Stimulated activated naive B cell treated with anti-CD40 and anti-IgM and Interleukin-4, amounts not matched to agents 10 μg/mL and 1 μg/mL and 100 μg/mL, for 72 hours (primary cell): ENCODE data around the gene FCMR.

ENCODE experiments used
- ATAC-seq, 2 donors: fragments of 150-1000 bp; cut with Tn5 transposase; replicated peaks; 2 replicates each; pipeline ENCODE4 v1.10.0; 2021; ENCODE audit warnings: moderate library complexity in 1 of 2
- DNase-seq: peaks from one replicate; pipeline ENCODE4 v3.0.0; 2021
- H3K27ac Mint-ChIP-seq: one replicate; pipeline ENCODE4 v1.8.0; 2022; ENCODE audit warnings: mild to moderate bottlenecking, mixed read lengths
- H3K27me3 Mint-ChIP-seq, 2 donors: one replicate each; pipeline ENCODE4 v1.8.0; 2022; ENCODE audit warnings: mixed read lengths in 2 of 2
- H3K36me3 Mint-ChIP-seq, 2 donors: one replicate each; pipeline ENCODE4 v1.8.0; 2022; ENCODE audit warnings: mixed read lengths in 2 of 2, mild to moderate bottlenecking in 1 of 2
- H3K4me1 Mint-ChIP-seq, 2 donors: one replicate each; pipeline ENCODE4 v1.8.0; 2022; ENCODE audit warnings: mixed read lengths in 2 of 2, mild to moderate bottlenecking in 1 of 2
- H3K4me3 Mint-ChIP-seq, 2 donors: one replicate each; pipeline ENCODE4 v1.8.0; 2022; ENCODE audit warnings: mild to moderate bottlenecking in 2 of 2, mixed read lengths in 2 of 2, moderate library complexity in 1 of 2
- H3K9me3 Mint-ChIP-seq, 2 donors: one replicate each; pipeline ENCODE4 v1.8.0; 2022; ENCODE audit warnings: mixed read lengths in 2 of 2, mild to moderate bottlenecking in 1 of 2

The FCMR gene

GRCh38 chr1:206905295-206906164 is 16.2 kb downstream of the FCMR start:
- H3K36me3 Mint-ChIP-seq: peaks cover 55 to 77% of the 10 kb centered on the region in 2 donors

GRCh38 chr1:206904423-206905142 is 17.2 kb downstream of the FCMR start:
- no peaks in the 10 kb centered on the region for H3K27me3 Mint-ChIP-seq
- peak overlapping the region; percentile 49 to 56 for H3K4me3 Mint-ChIP-seq
- peaks cover 55 to 80% of the 10 kb centered on the region in 2 donors for H3K36me3 Mint-ChIP-seq
- no peaks in the 10 kb centered on the region for H3K9me3 Mint-ChIP-seq
- DNase-seq: no peak
- ATAC-seq: no peak
- peak overlapping the region; percentile 88 for H3K27ac Mint-ChIP-seq
- peaks cover 63 to 92% of the 10 kb centered on the region in 2 donors for H3K4me1 Mint-ChIP-seq

More at GRCh38 chr1:206905295-206906164, 16.2 kb downstream of the FCMR start:
- Mint-ChIP-seq H3K4me1 (peaks cover 66 to 92% of the 10 kb centered on the region in 2 donors), H3K4me3 (peak overlapping the region; percentile 49 to 53), H3K27me3 (no peaks in the 10 kb centered on the region), H3K27ac (peak overlapping the region; percentile 88), H3K9me3 (no peaks in the 10 kb centered on the region)
- DNase-seq (peak; percentile 77), ATAC-seq (peak; percentile 93 to 95)

GRCh38 chr1:206903687-206904086 is 18.1 kb downstream of the FCMR start:
- H3K9me3 Mint-ChIP-seq: no peaks in the 10 kb centered on the region
- H3K27ac Mint-ChIP-seq: peak overlapping the region; percentile 89
- ATAC-seq (no peak), DNase-seq (no peak)
- H3K36me3 Mint-ChIP-seq: peaks cover 50 to 78% of the 10 kb centered on the region in 2 donors
- peak overlapping the region in 1 of 2 donors; percentile 20 for H3K4me3 Mint-ChIP-seq
- no peaks in the 10 kb centered on the region for H3K27me3 Mint-ChIP-seq
- H3K4me1 Mint-ChIP-seq: peaks cover 63 to 94% of the 10 kb centered on the region in 2 donors

GRCh38 chr1:206902702-206903101 is 19.0 kb downstream of the FCMR start:
- Mint-ChIP-seq H3K4me1 (peaks cover 60 to 96% of the 10 kb centered on the region in 2 donors), H3K36me3 (peaks cover 45 to 71% of the 10 kb centered on the region in 2 donors), H3K27ac (peak overlapping the region; percentile 84), H3K4me3 (no peak overlapping the region), H3K9me3 (no peaks in the 10 kb centered on the region), H3K27me3 (no peaks in the 10 kb centered on the region)
- DNase-seq (no peak), ATAC-seq (no peak)

- no peak for ATAC-seq
- Mint-ChIP-seq H3K27ac (peak overlapping the region; percentile 52), H3K27me3 (no peaks in the 10 kb centered on the region), H3K4me3 (no peak overlapping the region), H3K9me3 (no peaks in the 10 kb centered on the region), H3K4me1 (peaks cover 60 to 96% of the 10 kb centered on the region in 2 donors), H3K36me3 (peaks cover 39 to 65% of the 10 kb centered on the region in 2 donors)
- DNase-seq: no peak
These were observed 19.8 kb downstream of the FCMR start for GRCh38 chr1:206901944-206902343.

- peaks cover 33 to 49% of the 10 kb centered on the region in 2 donors for H3K36me3 Mint-ChIP-seq
- H3K27me3 Mint-ChIP-seq: no peaks in the 10 kb centered on the region
- no peak for DNase-seq
- ATAC-seq: no peak
- peak overlapping the region; percentile 60 for H3K27ac Mint-ChIP-seq
- no peak overlapping the region for H3K4me3 Mint-ChIP-seq
- H3K9me3 Mint-ChIP-seq: no peaks in the 10 kb centered on the region
- H3K4me1 Mint-ChIP-seq: peaks cover 52 to 91% of the 10 kb centered on the region in 2 donors
These were observed 21.6 kb downstream of the FCMR start for GRCh38 chr1:206900149-206900548.

GRCh38 chr1:206899717-206900116 is 22.0 kb downstream of the FCMR start:
- Mint-ChIP-seq H3K4me3 (no peak overlapping the region), H3K27ac (no peak overlapping the region), H3K9me3 (no peaks in the 10 kb centered on the region), H3K4me1 (peaks cover 48 to 87% of the 10 kb centered on the region in 2 donors), H3K36me3 (peaks cover 29 to 45% of the 10 kb centered on the region in 2 donors), H3K27me3 (no peaks in the 10 kb centered on the region)
- no peak for DNase-seq
- no peak for ATAC-seq

- no peaks in the 10 kb centered on the region for H3K27me3 Mint-ChIP-seq
- H3K27ac Mint-ChIP-seq: peak overlapping the region; percentile 88
- H3K9me3 Mint-ChIP-seq: no peaks in the 10 kb centered on the region
- no peak for ATAC-seq
- peak overlapping the region; percentile 2 to 34 for H3K4me3 Mint-ChIP-seq
- peaks cover 22 to 37% of the 10 kb centered on the region in 2 donors for H3K36me3 Mint-ChIP-seq
- DNase-seq: no peak
- peaks cover 46 to 86% of the 10 kb centered on the region in 2 donors for H3K4me1 Mint-ChIP-seq
These were observed 22.8 kb downstream of the FCMR start for GRCh38 chr1:206898915-206899431.

- Mint-ChIP-seq H3K36me3 (peaks cover 15 to 31% of the 10 kb centered on the region in 2 donors), H3K4me1 (peaks cover 44 to 86% of the 10 kb centered on the region in 2 donors), H3K4me3 (peak overlapping the region in 1 of 2 donors; percentile 50), H3K27me3 (no peaks in the 10 kb centered on the region), H3K9me3 (no peaks in the 10 kb centered on the region), H3K27ac (peak overlapping the region; percentile 88)
- ATAC-seq (no peak), DNase-seq (no peak)
These were observed 23.4 kb downstream of the FCMR start for GRCh38 chr1:206898089-206898914.

- Mint-ChIP-seq H3K27ac (peak within 1 kb of the TSS; percentile 56), H3K27me3 (no peaks in the 10 kb centered on the region), H3K36me3 (peaks cover 6 to 20% of the 10 kb centered on the region in 2 donors), H3K9me3 (no peaks in the 10 kb centered on the region), H3K4me1 (peaks cover 40 to 82% of the 10 kb centered on the region in 2 donors), H3K4me3 (peak within 1 kb of the TSS; percentile 22 to 50)
- ATAC-seq: peak; percentile 40 to 46
- no peak for DNase-seq
These were observed 24.6 kb downstream of the FCMR start, which contains the start of gene IL24 for GRCh38 chr1:206897175-206897574. Gene IL24 (plus strand): TSS chr1:206897443. CDS start chr1:206897833, 390 bp downstream.

GRCh38 chr1:206896261-206896660 is 25.5 kb downstream of the FCMR start:
- Mint-ChIP-seq H3K4me3 (no peak overlapping the region), H3K36me3 (peaks cover 5 to 14% of the 10 kb centered on the region in 2 donors), H3K9me3 (no peaks in the 10 kb centered on the region), H3K4me1 (peaks cover 40 to 82% of the 10 kb centered on the region in 2 donors), H3K27me3 (no peaks in the 10 kb centered on the region), H3K27ac (no peak overlapping the region)
- ATAC-seq (no peak), DNase-seq (no peak)

GRCh38 chr1:206895837-206896242 is 25.9 kb downstream of the FCMR start:
- ATAC-seq (no peak), DNase-seq (no peak)
- H3K27me3 Mint-ChIP-seq: no peaks in the 10 kb centered on the region
- peaks cover 5 to 10% of the 10 kb centered on the region in 2 donors for H3K36me3 Mint-ChIP-seq
- no peak overlapping the region for H3K27ac Mint-ChIP-seq
- H3K9me3 Mint-ChIP-seq: no peaks in the 10 kb centered on the region
- peaks cover 41 to 82% of the 10 kb centered on the region in 2 donors for H3K4me1 Mint-ChIP-seq
- H3K4me3 Mint-ChIP-seq: no peak overlapping the region

GRCh38 chr1:206895325-206895724 is 26.4 kb downstream of the FCMR start:
- ATAC-seq: no peak
- Mint-ChIP-seq H3K4me3 (no peak overlapping the region), H3K36me3 (peaks cover 5 to 7% of the 10 kb centered on the region in 2 donors), H3K27me3 (no peaks in the 10 kb centered on the region), H3K4me1 (peaks cover 41 to 82% of the 10 kb centered on the region in 2 donors), H3K9me3 (no peaks in the 10 kb centered on the region), H3K27ac (no peak overlapping the region)
- DNase-seq: no peak
